ENCODE results near the gene CDHR4.

- no peak for TF ChIP-seq POLR2A (IDR thresholded peaks at IDR 0.05; ENCODE audit: low read length)
- TF ChIP-seq GATA1 (IDR thresholded peaks at IDR 0.05; ENCODE audit: low read depth, low read length) = no peak
Measured at GRCh38 chr3:49751501-49751900, 48.2 kb downstream of the CDHR4 start.

Data from erythroblast (primary cell).